Testis (tissue), 2 donors: ENCODE data around the gene FILIP1.
"Not testable (repeated sequence)": the region's sequence is repeated elsewhere in the genome, so short reads cannot be mapped to it uniquely, and the experiment has no call there.

Source experiments
- CTCF ChIP-seq, 3 experiments: fragments of 450-650 bp in 2 of 3; fragments of 200-600 bp in 1 of 3; sonication (generic) in 1 of 3; IDR thresholded peaks; one replicate each; pipeline ENCODE4 v1.5.1; 2016 to 2019; ENCODE audit warnings: antibody characterized with exemption in 3 of 3, mild to moderate bottlenecking in 2 of 3, moderate library complexity in 1 of 3
- POLR2A ChIP-seq: fragments of 450-650 bp; IDR thresholded peaks from one replicate; pipeline ENCODE4 v1.6.1; 2017; ENCODE audit warnings: antibody characterized with exemption, mild to moderate bottlenecking, moderate library complexity

GRCh38 chr6:75441479-75441878 lies 52.1 kb downstream of the FILIP1 start:
- not testable (repeated sequence) for TF ChIP-seq CTCF (IDR thresholded peaks at IDR 0.05); POLR2A
